HG02798 (cell line): ENCODE data around the gene PKNOX2.

ENCODE experiments used
- ATAC-seq: cut with Tn5 transposase; IDR thresholded peaks from one replicate; pipeline ENCODE4 v1.9.1; 2021; ENCODE audit warnings: mild to moderate bottlenecking; ENCODE audit not compliant: unreplicated experiment, poor library complexity

PKNOX2 gene

GRCh38 chr11:125371431-125371935 lies 206.9 kb downstream of the PKNOX2 start:
- no peak for ATAC-seq

- ATAC-seq = no peak
These were observed 207.5 kb downstream of the PKNOX2 start for GRCh38 chr11:125372088-125372487.

- no peak for ATAC-seq
These were observed 208.4 kb downstream of the PKNOX2 start for GRCh38 chr11:125372911-125373310.

GRCh38 chr11:125373426-125374391 lies 209.2 kb downstream of the PKNOX2 start:
- ATAC-seq = no peak

- ATAC-seq = no peak
These were observed 209.8 kb downstream of the PKNOX2 start for GRCh38 chr11:125374398-125374797.

- no peak for ATAC-seq
These were observed 210.6 kb downstream of the PKNOX2 start for GRCh38 chr11:125375146-125375545.

- peak; percentile 44 for ATAC-seq
These were observed 211.6 kb downstream of the PKNOX2 start for GRCh38 chr11:125376117-125376516.

GRCh38 chr11:125376856-125377255 lies 212.3 kb downstream of the PKNOX2 start:
- no peak for ATAC-seq

GRCh38 chr11:125378083-125378482 lies 213.5 kb downstream of the PKNOX2 start:
- ATAC-seq = no peak

- ATAC-seq = no peak
These were observed 214.0 kb downstream of the PKNOX2 start for GRCh38 chr11:125378571-125378970.

GRCh38 chr11:125379565-125379964 lies 215.0 kb downstream of the PKNOX2 start:
- ATAC-seq = no peak

GRCh38 chr11:125379981-125380380 lies 215.4 kb downstream of the PKNOX2 start:
- ATAC-seq = no peak

- no peak for ATAC-seq
These were observed 216.3 kb downstream of the PKNOX2 start for GRCh38 chr11:125380756-125381445.

GRCh38 chr11:125381499-125382044 lies 217.0 kb downstream of the PKNOX2 start:
- no peak for ATAC-seq

GRCh38 chr11:125382314-125382791 lies 217.8 kb downstream of the PKNOX2 start:
- no peak for ATAC-seq

- ATAC-seq = no peak
These were observed 218.3 kb downstream of the PKNOX2 start for GRCh38 chr11:125382822-125383221.

GRCh38 chr11:125384825-125385224 lies 220.3 kb downstream of the PKNOX2 start:
- ATAC-seq = no peak

- no peak for ATAC-seq
These were observed 223.3 kb downstream of the PKNOX2 start for GRCh38 chr11:125387901-125388300.

GRCh38 chr11:125388611-125389010 lies 224.1 kb downstream of the PKNOX2 start:
- ATAC-seq = no peak

- ATAC-seq = no peak
These were observed 225.0 kb downstream of the PKNOX2 start for GRCh38 chr11:125389339-125390166.
